CD14-positive monocyte (primary cell): Measurements from ENCODE around the gene MLN. TPM values are rescaled to one million over a fixed set of nuclear protein-coding genes. Genes with fewer than 3 reads are reported as not detected.

Experiments used
- DNase-seq, 3 donors: peaks; one replicate each; pipeline ENCODE4 v3.0.0-alpha.2; 2011 to 2022
- H2AFZ ChIP-seq: 2 replicates; pipeline ENCODE4 v1.6.0; 2012; ENCODE audit warnings: mild to moderate bottlenecking, low read depth, low read length, inconsistent platforms; ENCODE audit not compliant: insufficient read depth, poor library complexity, severe bottlenecking
- H3K27ac ChIP-seq, 2 donors: 1 replicate in 1 of 2; 2 replicates in 1 of 2; pipeline ENCODE4 v1.5.1; 2012 to 2013; ENCODE audit warnings: low read length in 2 of 2, control low read depth in 1 of 2, inconsistent platforms in 1 of 2, low read depth in 1 of 2, mild to moderate bottlenecking in 1 of 2
- H3K27me3 ChIP-seq, 2 donors: one replicate each; pipeline versions ENCODE4 v1.6.0 to v1.6.1; 2011 to 2013; ENCODE audit warnings: low read length in 2 of 2; ENCODE audit not compliant: control insufficient read depth in 2 of 2, insufficient read depth in 2 of 2
- H3K36me3 ChIP-seq, 2 donors: replicated peaks in 1 of 2; 1 replicate in 1 of 2; 2 replicates in 1 of 2; pipeline versions ENCODE4 v1.5.1 to v1.6.1; 2012 to 2013; ENCODE audit warnings: low read length in 2 of 2, control low read depth in 1 of 2, inconsistent platforms in 1 of 2, mild to moderate bottlenecking in 1 of 2; ENCODE audit not compliant: insufficient read depth in 2 of 2, control insufficient read depth in 1 of 2
- H3K4me1 ChIP-seq, 2 donors: 1 replicate in 1 of 2; 2 replicates in 1 of 2; pipeline versions ENCODE4 v1.5.1 to v1.6.1; 2012 to 2013; ENCODE audit warnings: low read length in 2 of 2, control low read depth in 1 of 2, inconsistent platforms in 1 of 2, mild to moderate bottlenecking in 1 of 2, moderate library complexity in 1 of 2; ENCODE audit not compliant: insufficient read depth in 2 of 2, control insufficient read depth in 1 of 2
- H3K4me2 ChIP-seq: replicated peaks from 2 replicates; pipeline ENCODE3; 2012; ENCODE audit warnings: low read length, moderate library complexity, mild to moderate bottlenecking; ENCODE audit not compliant: poor library complexity, severe bottlenecking; ENCODE audit errors: extremely low read depth
- H3K4me3 ChIP-seq, 3 experiments: fragments of 200-600 bp in 1 of 3; sonication (generic) in 1 of 3; replicated peaks in 1 of 3; 1 replicate in 2 of 3; 2 replicates in 1 of 3; pipeline ENCODE4 v1.5.1; 2011 to 2013; ENCODE audit warnings: low read length in 3 of 3, mild to moderate bottlenecking in 3 of 3, control low read depth in 2 of 3, low read depth in 2 of 3, inconsistent platforms in 1 of 3, moderate library complexity in 1 of 3
- H3K79me2 ChIP-seq: 2 replicates; pipeline ENCODE4 v1.6.0; 2012; ENCODE audit warnings: mild to moderate bottlenecking, control low read depth, inconsistent platforms, low read length, moderate library complexity; ENCODE audit not compliant: insufficient read depth
- H3K9ac ChIP-seq: 2 replicates; pipeline ENCODE4 v1.6.0; 2017; ENCODE audit warnings: low read length, mild to moderate bottlenecking; ENCODE audit not compliant: insufficient read depth, poor library complexity, severe bottlenecking
- H3K9me3 ChIP-seq, 2 donors: replicated peaks in 1 of 2; 1 replicate in 1 of 2; 2 replicates in 1 of 2; pipeline versions ENCODE4 v1.5.1 to v1.6.1; 2012 to 2013; ENCODE audit warnings: low read length in 2 of 2, control low read depth in 1 of 2; ENCODE audit not compliant: control insufficient read depth in 1 of 2, insufficient read depth in 1 of 2
- H4K20me1 ChIP-seq: 2 replicates; pipeline ENCODE4 v1.6.0; 2012; ENCODE audit warnings: mild to moderate bottlenecking, low read length, control low read depth, moderate library complexity; ENCODE audit not compliant: insufficient read depth
- H3K27ac Mint-ChIP-seq, 7 donors: one replicate each; pipeline ENCODE4 v1.8.0; 2020; ENCODE audit warnings: mild to moderate bottlenecking in 7 of 7, mixed read lengths in 7 of 7, moderate library complexity in 6 of 7, inconsistent platforms in 2 of 7
- H3K27me3 Mint-ChIP-seq, 3 donors: one replicate each; pipeline ENCODE4 v1.8.0; 2021 to 2022; ENCODE audit warnings: low read depth in 3 of 3, mild to moderate bottlenecking in 3 of 3, mixed read lengths in 3 of 3, moderate library complexity in 3 of 3, inconsistent platforms in 1 of 3
- H3K36me3 Mint-ChIP-seq, 2 donors: one replicate each; pipeline ENCODE4 v1.8.0; 2020; ENCODE audit warnings: mixed read lengths in 2 of 2, inconsistent platforms in 1 of 2, mild to moderate bottlenecking in 1 of 2
- H3K4me1 Mint-ChIP-seq: one replicate; pipeline ENCODE4 v1.8.0; 2020; ENCODE audit warnings: mild to moderate bottlenecking, mixed read lengths
- H3K4me3 Mint-ChIP-seq, 2 donors: one replicate each; pipeline ENCODE4 v1.8.0; 2020; ENCODE audit warnings: mild to moderate bottlenecking in 2 of 2, mixed read lengths in 2 of 2, moderate library complexity in 1 of 2
- H3K9me3 Mint-ChIP-seq, 7 donors: one replicate each; pipeline ENCODE4 v1.8.0; 2020 to 2022; ENCODE audit warnings: mixed read lengths in 7 of 7, mild to moderate bottlenecking in 6 of 7, moderate library complexity in 6 of 7, inconsistent platforms in 2 of 7
- CTCF ChIP-seq: fragments of 200-600 bp; IDR thresholded peaks from one replicate; pipeline ENCODE4 v1.8.0; 2022; ENCODE audit warnings: antibody characterized with exemption, mild to moderate bottlenecking
- WGBS: methylation state at CpG from one replicate; pipeline ENCODE4 v1.1.5; 2013; ENCODE audit warnings: missing lambda C conversion rate; ENCODE audit not compliant: insufficient coverage; 5-methylcytosine and 5-hydroxymethylcytosine counted together
- intact Hi-C, 2 donors: fragments of 100-400 bp; cut with micrococcal nuclease; formaldehyde crosslinking; loops; one replicate each; pipeline versions ENCODE4 v1.15.0 to v1.15.1; 2023
- polyA plus RNA-seq, 3 donors: library from polyadenylated mRNA; depleted of rRNA in 1 of 3; unstranded in 2 of 3; stranded (reverse) in 1 of 3; fragments of 300-500 nt in 2 of 3; fragments of >200 nt in 1 of 3; fragmentation: Illumina TruSeq in 2 of 3; gene quantifications; 1 replicate in 2 of 3; 2 replicates in 1 of 3; pipeline ENCODE4 v1.2.3, GENCODE V29; 2012 to 2021

MLN gene
- polyA plus RNA-seq, 3 donors, result not detected

- no peak overlapping the region for H3K9ac ChIP-seq
- peaks cover 15 to 25% of the 10 kb centered on the region in 2 donors for H3K4me1 ChIP-seq
- no peak overlapping the region for H3K4me3 ChIP-seq
- Mint-ChIP-seq H3K4me3 (no peak overlapping the region), H3K27me3 (peaks cover 3 to 14% (median 9%) of the 10 kb centered on the region in 3 donors), H3K27ac (no peak overlapping the region), H3K36me3 (no peaks in the 10 kb centered on the region), H3K9me3 (peaks cover 0 to 8% (median 4%) of the 10 kb centered on the region in 7 donors), H3K4me1 (peaks cover 25% of the 10 kb centered on the region)
- WGBS, result 77% methylated on average over 9 of the region's 10 CpGs
- intact Hi-C loops, result no loop called here
- H3K27me3 ChIP-seq, result no peaks in the 10 kb centered on the region
- H3K9me3 ChIP-seq, result peaks cover 0 to 5% of the 10 kb centered on the region in 2 donors
- no peak overlapping the region for H2AFZ ChIP-seq
- TF ChIP-seq CTCF, result no peak
- H3K27ac ChIP-seq, result no peak overlapping the region
- no peaks in the 10 kb centered on the region for H3K79me2 ChIP-seq
- DNase-seq, result no peak
- H3K4me2 ChIP-seq, result no peak overlapping the region
- H3K36me3 ChIP-seq, result no peaks in the 10 kb centered on the region
- H4K20me1 ChIP-seq, result no peaks in the 10 kb centered on the region
Measured at GRCh38 chr6:33838983-33839382, 35.2 kb upstream of the MLN start.

GRCh38 chr6:33837971-33838665, 34.3 kb upstream of the MLN start:
- 86% methylated on average over 8 of the region's 12 CpGs for WGBS
- no peak overlapping the region for H2AFZ ChIP-seq
- Mint-ChIP-seq H3K27me3 (peaks cover 3 to 16% (median 8%) of the 10 kb centered on the region in 3 donors), H3K4me1 (peaks cover 25% of the 10 kb centered on the region), H3K4me3 (no peak overlapping the region), H3K36me3 (no peaks in the 10 kb centered on the region), H3K27ac (no peak overlapping the region), H3K9me3 (peaks cover 0 to 11% (median 7%) of the 10 kb centered on the region in 7 donors)
- peaks cover 15 to 25% of the 10 kb centered on the region in 2 donors for H3K4me1 ChIP-seq
- H4K20me1 ChIP-seq, result no peaks in the 10 kb centered on the region
- TF ChIP-seq CTCF, result no peak
- H3K9ac ChIP-seq, result no peak overlapping the region
- no peak for DNase-seq
- peaks cover 0 to 5% of the 10 kb centered on the region in 2 donors for H3K9me3 ChIP-seq
- no peak overlapping the region for H3K27ac ChIP-seq
- intact Hi-C loops, result no loop called here
- no peaks in the 10 kb centered on the region for H3K36me3 ChIP-seq
- H3K4me3 ChIP-seq, result no peak overlapping the region
- H3K4me2 ChIP-seq, result no peak overlapping the region
- no peaks in the 10 kb centered on the region for H3K79me2 ChIP-seq
- no peaks in the 10 kb centered on the region for H3K27me3 ChIP-seq
